ENCODE results near the gene ENTPD8. TPM values are rescaled to one million over a fixed set of nuclear protein-coding genes. Genes with fewer than 3 reads are reported as not detected.

ENTPD8 gene
- total and polyA plus RNA-seq, 2 donors (not counting 3 experiments of a cell fraction or from before 2014, with no cell fraction given): 0.44 to 0.51 TPM

DNA sequence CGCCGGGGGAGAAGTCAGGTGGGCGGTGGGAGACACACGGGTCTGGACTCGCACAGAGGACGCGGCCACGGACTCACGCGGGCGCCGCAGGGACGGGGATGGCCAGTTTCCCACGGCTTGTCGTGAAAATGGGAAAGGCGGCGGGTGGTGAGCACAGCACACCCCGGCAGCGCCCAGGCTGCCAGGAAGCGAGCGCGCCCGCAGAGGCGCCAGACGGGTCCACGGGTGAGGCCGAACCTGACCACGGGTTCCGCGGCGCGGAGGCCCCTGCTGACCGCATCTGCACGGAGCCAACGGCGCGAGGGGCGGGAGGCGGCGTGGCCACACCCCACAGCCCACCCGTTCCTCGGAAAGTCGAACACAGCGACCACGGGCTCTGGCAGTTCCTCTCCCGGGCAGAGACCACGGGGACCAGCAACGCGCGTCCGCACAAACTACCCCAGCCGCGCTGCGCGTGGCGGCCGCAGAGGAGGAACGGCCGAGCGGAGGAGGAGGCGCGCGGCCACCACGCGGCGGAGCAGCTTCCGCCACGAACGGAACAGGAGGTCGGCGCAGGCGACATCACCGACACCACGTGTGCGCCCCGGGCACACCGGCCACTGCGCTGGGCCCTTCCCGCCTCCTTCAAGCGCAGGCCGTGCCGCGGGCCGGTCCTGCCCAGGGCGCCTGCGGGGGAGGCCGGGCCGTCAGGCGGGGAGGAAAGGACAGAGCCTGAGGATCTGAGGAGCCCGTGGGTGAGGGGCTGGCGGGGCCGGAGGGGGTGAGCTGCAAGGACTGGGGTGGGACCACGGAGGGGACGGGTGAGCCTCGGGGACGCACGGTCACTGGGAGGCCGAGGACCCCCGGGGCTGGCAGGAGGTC, 23.8 kb downstream of the ENTPD8 start:
- ChIA-PET POLR2A (no interaction called here), CTCF (interaction anchor here (0.9 kb wide), 1 partner anchor 97 kb away, joined by 4 read pairs; no protein-coding TSS in a partner anchor)
- dilution Hi-C loops (cut with MboI; ENCODE audit: extremely low pct_ligation_motif_present, low sequenced_read_pairs) (no loop called here), intact Hi-C loops (cut with micrococcal nuclease) (no loop called here)
- Histone ChIP-seq H4K20me1 (replicated peaks; ENCODE audit: control insufficient read depth, extremely low read depth, insufficient read depth, low read length) (no peaks in the 10 kb centered on the region), H3K4me1 (ENCODE audit: control insufficient read depth, extremely low read depth, insufficient read depth, low read length) (peaks cover 18% of the 10 kb centered on the region), H3K4me3 (replicated peaks in 1 of 3; ENCODE audit: insufficient read depth in 1 of 3, low read depth in 1 of 3, low read length in 3 of 3) (peak overlapping the region in 2 of 3 experiments; percentile 34 to 39), H3K27me3 (ENCODE audit: control insufficient read depth in 2 of 2, insufficient read depth in 2 of 2, low read length in 2 of 2) (no peaks in the 10 kb centered on the region), H3K36me3 (ENCODE audit: control insufficient read depth in 2 of 2, extremely low read depth in 1 of 2, insufficient read depth in 2 of 2, low read length in 2 of 2) (peaks cover 0 to 2% of the 10 kb centered on the region in 2 experiments), H3K9me3 (replicated peaks; ENCODE audit: control insufficient read depth, insufficient read depth, low read length) (no peaks in the 10 kb centered on the region), H3K9me1 (replicated peaks; ENCODE audit: control insufficient read depth, extremely low read depth, insufficient read depth, low read length) (no peaks in the 10 kb centered on the region), H3K27ac (ENCODE audit: insufficient read depth, low read depth, low read length) (peak overlapping the region; percentile 44), H3K79me2 (ENCODE audit: control insufficient read depth, insufficient read depth, low read length) (peaks cover 64% of the 10 kb centered on the region), H3K9ac (replicated peaks; ENCODE audit: extremely low read depth, insufficient read depth, low read length) (peak overlapping the region; percentile 52), H2AFZ (ENCODE audit: low read depth, low read length) (peak overlapping the region; percentile 18), H3K4me2 (ENCODE audit: insufficient read depth, low read length) (peak overlapping the region; percentile 31)
- DNase-seq (ENCODE audit: low read depth, low spot score) (no peak), FAIRE-seq (no peak)
- TF ChIP-seq MYC (IDR thresholded peaks at IDR 0.05; ENCODE audit: low read depth, low read length): peak; percentile 5
- TF ChIP-seq POLR2A (IDR thresholded peaks at IDR 0.05; ENCODE audit: low read depth, low read length): no peak
- TF ChIP-seq EZH2 (IDR thresholded peaks at IDR 0.05; ENCODE audit: borderline replicate concordance, low read depth, low read length, severe bottlenecking): no peak
- no TSS peak for BruUV-seq (replicated peaks)

DNA sequence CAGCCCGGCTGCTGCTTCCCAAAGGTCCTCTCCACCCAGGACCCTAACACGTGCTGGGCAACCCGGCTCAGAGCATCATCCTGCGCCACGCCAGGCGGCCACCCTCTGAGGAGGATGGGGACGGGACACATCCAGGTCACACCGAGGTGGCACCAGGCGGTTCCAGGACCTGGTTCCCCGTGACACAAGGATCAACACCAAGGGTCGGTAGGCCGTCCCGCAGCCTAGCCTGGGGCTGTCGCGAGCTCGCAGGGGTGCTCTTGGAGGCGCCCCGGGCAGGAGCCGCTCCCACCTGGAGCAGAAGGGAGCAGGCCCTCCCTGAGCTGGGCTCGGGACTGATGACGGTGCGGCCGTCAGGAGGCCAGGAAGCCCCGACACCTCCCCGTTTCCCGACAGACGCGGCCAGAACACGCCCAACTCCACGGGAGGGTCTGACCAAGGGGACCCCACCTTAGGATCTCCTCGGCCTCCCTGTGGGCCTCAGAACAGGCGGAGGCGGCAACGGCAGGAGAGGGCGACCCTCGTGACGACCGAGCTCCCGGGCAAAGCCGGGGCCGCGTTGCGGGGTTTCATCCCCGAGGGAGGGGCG, 24.5 kb downstream of the ENTPD8 start:
- TF ChIP-seq POLR2AphosphoS5 (IDR thresholded peaks at IDR 0.05; ENCODE audit: insufficient read depth, low read depth, low read length) (no peak), MYC (IDR thresholded peaks at IDR 0.05; ENCODE audit: low read depth, low read length) (no peak), GATA2 (IDR thresholded peaks at IDR 0.05; ENCODE audit: insufficient read depth, insufficient read length, low read depth, low read length) (no peak), FOS (IDR thresholded peaks at IDR 0.05; ENCODE audit: borderline replicate concordance, insufficient read depth, low read length) (no peak), JUN (IDR thresholded peaks at IDR 0.05; ENCODE audit: borderline replicate concordance, insufficient read depth, insufficient read length, low read depth) (no peak), EZH2 (IDR thresholded peaks at IDR 0.05; ENCODE audit: borderline replicate concordance, low read depth, low read length, severe bottlenecking) (no peak), POLR2A (IDR thresholded peaks at IDR 0.05; ENCODE audit: low read depth, low read length) (no peak)
- TF ChIP-seq, protein P1, sequence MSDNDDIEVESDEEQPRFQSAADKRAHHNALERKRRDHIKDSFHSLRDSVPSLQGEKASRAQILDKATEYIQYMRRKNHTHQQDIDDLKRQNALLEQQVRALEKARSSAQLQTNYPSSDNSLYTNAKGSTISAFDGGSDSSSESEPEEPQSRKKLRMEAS (IDR thresholded peaks at IDR 0.05; ENCODE audit: insufficient read depth, insufficient read length): no peak
- TF ChIP-seq, protein P2, sequence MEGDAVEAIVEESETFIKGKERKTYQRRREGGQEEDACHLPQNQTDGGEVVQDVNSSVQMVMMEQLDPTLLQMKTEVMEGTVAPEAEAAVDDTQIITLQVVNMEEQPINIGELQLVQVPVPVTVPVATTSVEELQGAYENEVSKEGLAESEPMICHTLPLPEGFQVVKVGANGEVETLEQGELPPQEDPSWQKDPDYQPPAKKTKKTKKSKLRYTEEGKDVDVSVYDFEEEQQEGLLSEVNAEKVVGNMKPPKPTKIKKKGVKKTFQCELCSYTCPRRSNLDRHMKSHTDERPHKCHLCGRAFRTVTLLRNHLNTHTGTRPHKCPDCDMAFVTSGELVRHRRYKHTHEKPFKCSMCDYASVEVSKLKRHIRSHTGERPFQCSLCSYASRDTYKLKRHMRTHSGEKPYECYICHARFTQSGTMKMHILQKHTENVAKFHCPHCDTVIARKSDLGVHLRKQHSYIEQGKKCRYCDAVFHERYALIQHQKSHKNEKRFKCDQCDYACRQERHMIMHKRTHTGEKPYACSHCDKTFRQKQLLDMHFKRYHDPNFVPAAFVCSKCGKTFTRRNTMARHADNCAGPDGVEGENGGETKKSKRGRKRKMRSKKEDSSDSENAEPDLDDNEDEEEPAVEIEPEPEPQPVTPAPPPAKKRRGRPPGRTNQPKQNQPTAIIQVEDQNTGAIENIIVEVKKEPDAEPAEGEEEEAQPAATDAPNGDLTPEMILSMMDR (IDR thresholded peaks at IDR 0.05; ENCODE audit: extremely low read depth in 1 of 2, insufficient read depth in 1 of 2, low read depth in 1 of 2, low read length in 2 of 2): no peak
- no peaks in the 10 kb centered on the region for H3K9me3 ChIP-seq (replicated peaks; ENCODE audit: control insufficient read depth, insufficient read depth, low read length)
- no peaks in the 10 kb centered on the region for H3K9me1 ChIP-seq (replicated peaks; ENCODE audit: control insufficient read depth, extremely low read depth, insufficient read depth, low read length)
- no peaks in the 10 kb centered on the region for H4K20me1 ChIP-seq (replicated peaks; ENCODE audit: control insufficient read depth, extremely low read depth, insufficient read depth, low read length)
- intact Hi-C loops (cut with micrococcal nuclease): no loop called here
- no TSS peak for BruUV-seq (replicated peaks)
- H3K27me3 ChIP-seq (ENCODE audit: control insufficient read depth in 2 of 2, insufficient read depth in 2 of 2, low read length in 2 of 2): no peaks in the 10 kb centered on the region
- DNase-seq (ENCODE audit: low read depth, low spot score): no peak
- H3K9ac ChIP-seq (replicated peaks; ENCODE audit: extremely low read depth, insufficient read depth, low read length): peak overlapping the region; percentile 52
- no peak overlapping the region for H2AFZ ChIP-seq (ENCODE audit: low read depth, low read length)
- peak overlapping the region in 1 of 3 experiments; percentile 39 for H3K4me3 ChIP-seq (replicated peaks in 1 of 3; ENCODE audit: insufficient read depth in 1 of 3, low read depth in 1 of 3, low read length in 3 of 3)
- H3K79me2 ChIP-seq (ENCODE audit: control insufficient read depth, insufficient read depth, low read length): peaks cover 58% of the 10 kb centered on the region
- FAIRE-seq: no peak
- dilution Hi-C loops (cut with MboI; ENCODE audit: extremely low pct_ligation_motif_present, low sequenced_read_pairs): no loop called here
- H3K4me1 ChIP-seq (ENCODE audit: control insufficient read depth, extremely low read depth, insufficient read depth, low read length): peaks cover 17% of the 10 kb centered on the region
- H3K4me2 ChIP-seq (ENCODE audit: insufficient read depth, low read length): peak overlapping the region; percentile 31
- ChIA-PET CTCF (no interaction called here), POLR2A (no interaction called here)
- peak overlapping the region; percentile 44 for H3K27ac ChIP-seq (ENCODE audit: insufficient read depth, low read depth, low read length)
- peaks cover 0 to 2% of the 10 kb centered on the region in 2 experiments for H3K36me3 ChIP-seq (ENCODE audit: control insufficient read depth in 2 of 2, extremely low read depth in 1 of 2, insufficient read depth in 2 of 2, low read length in 2 of 2)

All from endothelial cell of umbilical vein (primary cell).